Measurements from ENCODE around the gene TBCD.
"Not testable (repeated sequence)": the region's sequence is repeated elsewhere in the genome, so short reads cannot be mapped to it uniquely, and the experiment has no call there.

The TBCD gene

DNA sequence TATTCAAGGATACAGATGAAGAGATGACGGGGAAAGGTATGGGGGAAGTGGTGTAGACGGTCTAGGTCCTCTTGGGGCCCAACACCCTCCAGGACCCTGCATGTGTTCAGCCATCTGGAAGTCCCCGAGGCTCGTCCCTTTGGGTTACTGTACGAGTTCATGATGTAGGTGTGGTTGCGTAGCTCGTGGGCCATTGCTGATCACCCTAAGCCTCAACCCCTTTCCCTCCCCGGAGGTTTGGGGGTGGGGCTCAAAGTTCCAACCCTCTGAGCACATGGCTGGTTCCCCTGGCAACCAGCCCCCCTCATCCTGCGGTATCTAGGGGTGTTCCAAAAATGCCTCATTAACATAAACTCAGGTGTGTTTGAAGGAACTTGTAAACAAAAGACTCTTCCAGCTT is 228.8 kb downstream of the TBCD start:
- no peak overlapping the region for H3K27ac ChIP-seq
- TF ChIP-seq, protein P1, sequence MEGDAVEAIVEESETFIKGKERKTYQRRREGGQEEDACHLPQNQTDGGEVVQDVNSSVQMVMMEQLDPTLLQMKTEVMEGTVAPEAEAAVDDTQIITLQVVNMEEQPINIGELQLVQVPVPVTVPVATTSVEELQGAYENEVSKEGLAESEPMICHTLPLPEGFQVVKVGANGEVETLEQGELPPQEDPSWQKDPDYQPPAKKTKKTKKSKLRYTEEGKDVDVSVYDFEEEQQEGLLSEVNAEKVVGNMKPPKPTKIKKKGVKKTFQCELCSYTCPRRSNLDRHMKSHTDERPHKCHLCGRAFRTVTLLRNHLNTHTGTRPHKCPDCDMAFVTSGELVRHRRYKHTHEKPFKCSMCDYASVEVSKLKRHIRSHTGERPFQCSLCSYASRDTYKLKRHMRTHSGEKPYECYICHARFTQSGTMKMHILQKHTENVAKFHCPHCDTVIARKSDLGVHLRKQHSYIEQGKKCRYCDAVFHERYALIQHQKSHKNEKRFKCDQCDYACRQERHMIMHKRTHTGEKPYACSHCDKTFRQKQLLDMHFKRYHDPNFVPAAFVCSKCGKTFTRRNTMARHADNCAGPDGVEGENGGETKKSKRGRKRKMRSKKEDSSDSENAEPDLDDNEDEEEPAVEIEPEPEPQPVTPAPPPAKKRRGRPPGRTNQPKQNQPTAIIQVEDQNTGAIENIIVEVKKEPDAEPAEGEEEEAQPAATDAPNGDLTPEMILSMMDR (conservative IDR thresholded peaks at IDR 0.05): no peak

DNA sequence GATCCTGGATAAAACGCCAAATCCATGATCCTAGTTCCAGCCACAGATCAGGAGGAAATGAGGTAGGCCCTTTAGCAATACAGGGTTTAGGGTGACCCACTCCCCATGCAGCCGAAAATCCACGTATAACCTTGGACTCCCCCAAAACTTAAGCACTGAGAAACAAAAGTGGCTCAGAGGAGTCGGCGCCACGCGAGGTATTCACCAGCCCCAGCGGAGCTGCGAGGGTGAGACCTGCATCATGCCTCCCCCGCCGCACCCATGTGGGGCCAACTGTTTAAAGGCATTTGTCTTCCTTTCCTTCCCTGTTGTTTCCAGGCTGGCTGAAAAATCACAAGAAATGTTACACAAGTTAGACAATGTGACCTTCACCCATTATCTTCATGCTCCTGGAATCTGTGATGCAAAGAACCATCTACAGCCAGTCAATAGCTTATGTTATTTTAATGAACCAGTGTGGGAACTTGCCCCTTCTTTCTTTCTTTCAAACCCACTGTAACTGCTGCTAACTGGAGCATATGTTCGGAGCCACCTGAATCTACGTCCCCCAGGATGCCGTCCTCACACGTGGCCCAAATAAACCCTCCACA is 229.4 kb downstream of the TBCD start:
- TF ChIP-seq, protein P1 (conservative IDR thresholded peaks at IDR 0.05): no peak
- no peak overlapping the region for H3K27ac ChIP-seq

DNA sequence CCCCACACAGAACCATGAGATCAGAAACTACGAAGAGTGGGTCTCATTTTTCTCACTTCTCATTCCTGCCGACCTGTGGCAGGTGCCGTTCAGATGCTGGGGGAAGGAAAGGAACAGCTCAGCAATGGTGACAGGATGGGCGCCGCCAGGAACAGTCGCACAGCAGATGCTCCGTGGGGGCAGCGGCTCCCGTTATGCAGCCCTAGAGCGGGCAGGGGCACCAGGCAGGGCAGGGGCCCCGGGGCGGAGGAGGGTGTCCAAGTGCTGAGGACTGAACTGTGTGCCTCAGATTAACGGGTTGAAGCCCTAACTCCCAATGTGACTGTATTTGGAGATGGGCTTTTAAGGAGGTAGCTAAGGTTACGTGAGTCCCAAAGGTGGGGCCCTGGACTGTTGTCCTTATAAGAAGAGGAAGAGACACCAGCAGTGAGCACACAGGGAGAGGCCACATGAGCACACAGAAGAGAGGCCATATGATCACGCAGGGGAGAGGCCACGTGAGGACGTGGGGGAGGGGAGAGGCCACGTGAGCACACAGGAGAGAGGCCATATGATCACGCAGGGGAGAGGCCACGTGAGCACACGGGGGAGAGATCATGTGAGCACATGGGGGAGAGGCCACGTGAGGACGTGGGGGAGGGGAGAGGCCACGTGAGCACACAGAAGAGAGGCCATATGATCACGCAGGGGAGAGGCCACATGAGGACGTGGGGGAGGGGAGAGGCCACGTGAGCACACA is 231.8 kb downstream of the TBCD start:
- H3K27ac ChIP-seq: no peak overlapping the region
- TF ChIP-seq, protein P1 (conservative IDR thresholded peaks at IDR 0.05): no peak

DNA sequence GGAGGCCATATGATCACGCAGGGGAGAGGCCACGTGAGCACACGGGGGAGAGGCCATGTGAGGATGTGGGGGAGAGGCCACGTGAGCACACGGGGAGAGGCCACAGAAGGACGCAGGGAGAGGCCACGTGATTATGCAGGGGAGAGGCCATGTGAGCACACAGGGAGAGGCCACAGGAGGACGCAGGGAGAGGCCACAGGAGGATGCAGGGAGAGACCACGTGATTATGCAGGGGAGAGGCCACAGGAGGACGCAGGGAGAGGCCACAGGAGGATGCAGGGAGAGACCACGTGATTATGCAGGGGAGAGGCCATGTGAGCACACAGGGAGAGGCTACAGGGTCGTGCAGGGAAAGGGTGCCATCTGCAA is 232.4 kb downstream of the TBCD start:
- not testable (repeated sequence) for H3K27ac ChIP-seq

DNA sequence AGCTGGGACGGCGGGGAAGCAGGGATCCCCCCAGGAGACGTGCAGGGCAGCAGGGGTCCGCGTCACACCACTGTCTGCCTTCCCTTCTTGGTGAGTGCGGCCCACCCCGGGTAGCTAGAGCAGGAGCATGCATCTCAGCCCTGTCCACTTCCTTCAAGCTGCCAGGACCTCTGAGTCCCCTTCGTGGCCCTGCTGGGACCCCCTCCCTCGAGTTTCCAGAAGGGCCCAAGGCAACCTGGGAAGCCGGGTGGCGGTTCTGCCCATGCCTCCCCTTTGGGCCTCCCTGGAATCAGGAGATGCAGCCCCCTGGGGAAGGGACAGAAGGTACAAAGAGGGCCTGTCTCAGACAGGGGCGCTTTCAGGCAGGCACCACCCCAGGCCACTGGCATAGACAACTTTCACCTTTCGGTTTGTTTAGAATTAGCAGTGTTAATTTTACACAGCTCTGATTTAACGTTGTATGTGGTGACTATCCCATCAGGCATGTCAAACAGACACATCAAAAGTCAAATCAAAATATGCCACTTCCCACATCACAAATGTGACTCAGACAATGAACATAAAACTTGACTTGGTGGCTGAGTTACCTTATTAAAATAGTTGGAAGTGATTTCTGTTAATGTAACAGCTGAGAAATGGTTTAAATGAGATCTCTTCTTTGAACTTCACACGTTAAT is 233.0 kb downstream of the TBCD start:
- H3K27ac ChIP-seq: no peak overlapping the region

DNA sequence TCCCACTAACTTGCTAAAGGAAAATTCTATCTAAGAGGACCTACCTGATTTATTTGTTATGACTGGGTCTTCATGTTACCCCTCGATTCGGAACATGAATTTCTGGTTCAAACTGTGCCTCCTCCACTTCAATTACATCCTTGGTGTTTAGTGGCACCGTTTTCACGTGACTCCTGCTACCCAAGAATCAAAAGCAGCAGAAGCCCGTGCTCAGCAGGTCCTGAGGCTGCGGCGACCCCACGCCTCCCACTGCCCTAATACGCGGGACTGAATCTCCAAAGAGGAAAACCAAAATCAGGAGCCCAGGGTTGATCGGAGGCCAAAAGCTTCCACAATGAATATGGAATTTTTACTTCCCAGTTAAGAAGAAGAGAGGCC is 233.6 kb downstream of the TBCD start:
- TF ChIP-seq, protein P1 (conservative IDR thresholded peaks at IDR 0.05): no peak
- no peak overlapping the region for H3K27ac ChIP-seq

More for the DNA sequence above, 233.0 kb downstream of the TBCD start:
- TF ChIP-seq, protein P1 (conservative IDR thresholded peaks at IDR 0.05): no peak

DNA sequence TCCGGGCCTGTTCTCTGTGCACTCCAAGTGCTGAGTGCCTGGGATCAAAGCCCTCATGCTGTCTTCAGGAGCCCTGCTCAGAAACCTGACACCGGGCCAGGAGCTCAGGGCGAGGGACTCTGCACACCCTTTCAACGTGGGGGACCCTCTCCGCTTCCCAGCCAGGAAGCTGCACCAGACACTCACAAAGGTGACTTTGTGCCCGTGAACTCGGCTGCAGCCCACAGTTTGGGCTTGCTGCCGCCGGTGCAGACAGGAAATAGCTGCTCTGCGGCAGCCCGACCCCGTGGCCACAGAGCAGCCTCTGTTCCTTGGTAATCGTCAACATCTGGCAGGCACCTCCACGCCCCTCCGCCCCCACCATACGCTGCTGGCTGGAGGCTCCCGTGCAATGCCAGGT is 234.1 kb downstream of the TBCD start:
- TF ChIP-seq, protein P1 (conservative IDR thresholded peaks at IDR 0.05): no peak
- no peak overlapping the region for H3K27ac ChIP-seq

DNA sequence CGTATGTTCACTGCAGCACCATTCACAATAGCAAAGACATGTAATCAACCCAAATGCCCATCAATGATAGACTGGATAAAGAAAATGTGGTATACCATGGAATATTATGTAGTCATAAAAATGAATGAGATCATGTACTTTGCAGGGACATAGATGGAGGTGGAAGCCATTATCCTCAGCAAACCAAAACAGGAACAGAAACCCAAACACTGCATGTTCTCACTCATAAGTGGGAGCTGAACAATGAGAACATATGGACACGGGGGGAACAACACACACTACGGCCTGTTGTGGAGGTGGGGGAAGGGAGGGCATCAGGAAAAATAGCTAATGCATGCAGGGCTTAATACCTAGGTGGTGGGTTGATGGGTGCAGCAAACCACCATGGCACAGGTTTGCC is 237.2 kb downstream of the TBCD start:
- H3K27ac ChIP-seq: not testable (repeated sequence)

Measured in VCaP (cell line).